Upper lobe of left lung (tissue), 6 donors: ENCODE measurements around the gene TOMM40L. TPM values are rescaled to one million over a fixed set of nuclear protein-coding genes. Genes with fewer than 3 reads are reported as not detected.
A peak's percentile ranks its signal among the peaks of the same experiment; 100 is the strongest.

Experiments used
- ATAC-seq, 2 donors: fragments of 200-7000 bp; cut with Tn5 transposase; one replicate each; pipeline ENCODE4 v1.9.1; 2022; ENCODE audit warnings: mild to moderate bottlenecking in 2 of 2, moderate library complexity in 2 of 2; ENCODE audit not compliant: low FRiP score in 2 of 2
- DNase-seq, 2 donors: peaks; one replicate each; pipeline ENCODE4 v3.0.0-alpha.2; 2019 to 2020
- H3K27ac ChIP-seq, 4 donors: fragments of 200-600 bp; sonication (generic); one replicate each; pipeline ENCODE4 v1.5.1; 2016 to 2019
- H3K27me3 ChIP-seq, 4 donors: fragments of 200-600 bp; sonication (generic); one replicate each; pipeline ENCODE4 v1.5.1; 2017 to 2019
- H3K36me3 ChIP-seq, 4 donors: fragments of 200-600 bp; sonication (generic); one replicate each; pipeline ENCODE4 v1.5.1; 2016 to 2019
- H3K4me1 ChIP-seq, 4 donors: fragments of 200-600 bp; sonication (generic); one replicate each; pipeline ENCODE4 v1.5.1; 2018 to 2019
- H3K4me3 ChIP-seq, 4 donors: fragments of 200-600 bp; sonication (generic); one replicate each; pipeline ENCODE4 v1.5.1; 2017 to 2019; ENCODE audit warnings: mild to moderate bottlenecking in 2 of 4, moderate library complexity in 1 of 4
- H3K9me3 ChIP-seq, 4 donors: fragments of 200-600 bp; sonication (generic); one replicate each; pipeline ENCODE4 v1.5.1; 2018 to 2019
- EP300 ChIP-seq, 4 donors: sonication (generic); formaldehyde crosslinking; IDR thresholded peaks; one replicate each; pipeline ENCODE4 v1.5.1; 2017; ENCODE audit warnings: antibody characterized with exemption in 4 of 4, control low read depth in 2 of 4
- POLR2A ChIP-seq, 4 donors: fragments of 450-650 bp; IDR thresholded peaks; one replicate each; pipeline ENCODE4 v1.5.1; 2016 to 2017; ENCODE audit warnings: antibody characterized with exemption in 4 of 4, mild to moderate bottlenecking in 2 of 4
- POLR2AphosphoS5 ChIP-seq, 2 donors: sonication (generic); formaldehyde crosslinking; IDR thresholded peaks; one replicate each; pipeline ENCODE4 v1.5.1; 2017; ENCODE audit warnings: antibody characterized with exemption in 2 of 2
- WGBS, 2 donors: methylation state at CpG; one replicate each; pipeline ENCODE4 v1.1.5; 2017 to 2018; 5-methylcytosine and 5-hydroxymethylcytosine counted together
- total RNA-seq, 6 donors: library from RNA; depleted of rRNA in 4 of 6; stranded (reverse); fragments of >200 nt in 4 of 6; gene quantifications; one replicate each; pipeline versions ENCODE4 v1.1.0 to v1.2.1, GENCODE V29; 2016 to 2021
- TF ChIP-seq, protein P1 (sequence below), 6 experiments: fragments of 450-650 bp in 4 of 6; fragments of 200-600 bp in 2 of 6; sonication (generic) in 2 of 6; IDR thresholded peaks; one replicate each; pipeline ENCODE4 v1.5.1; 2016 to 2019; ENCODE audit warnings: antibody characterized with exemption in 6 of 6
- donor health status: DM: no; HTN: no; CAD: no; lungs with moderate emphysema.
- donor health status: DM: no; HTN: yes; CAD: no; lungs with severe emphysema.

TOMM40L gene
- total RNA-seq, 6 donors from 2014 or later: 3.1 to 14.4 (median 9.9) TPM

GRCh38 chr1:161225178-161225533 is 704 bp upstream of the TOMM40L start:
- DNase-seq (no peak), ATAC-seq (peak in 1 of 2 donors; percentile 1)
- Histone ChIP-seq H3K4me3 (no peak overlapping the region), H3K9me3 (no peaks in the 10 kb centered on the region), H3K27me3 (no peaks in the 10 kb centered on the region), H3K4me1 (peaks cover 13 to 29% (median 26%) of the 10 kb centered on the region in 4 donors), H3K36me3 (peaks cover 4 to 22% (median 22%) of the 10 kb centered on the region in 4 donors), H3K27ac (peak overlapping the region in 3 of 4 donors; percentile 36 to 76 (median 54))
- 74 to 77% methylated on average over 7 of the region's 7 CpGs for WGBS, 2 donors
- TF ChIP-seq EP300 (IDR thresholded peaks at IDR 0.05): peak in 1 of 4 donors; percentile 13
- TF ChIP-seq POLR2AphosphoS5 (IDR thresholded peaks at IDR 0.05): no peak

GRCh38 chr1:161226320-161226711 is 456 bp downstream of the TOMM40L start:
- Histone ChIP-seq H3K4me3 (peak overlapping the region; percentile 60 to 75 (median 68)), H3K36me3 (peaks cover 4 to 31% (median 24%) of the 10 kb centered on the region in 4 donors), H3K9me3 (no peaks in the 10 kb centered on the region), H3K27me3 (no peaks in the 10 kb centered on the region), H3K4me1 (peaks cover 13 to 29% (median 26%) of the 10 kb centered on the region in 4 donors), H3K27ac (peak overlapping the region in 3 of 4 donors; percentile 43 to 80 (median 80))
- DNase-seq: peak in 1 of 2 donors; percentile 70
- no peak for ATAC-seq
- TF ChIP-seq POLR2AphosphoS5 (IDR thresholded peaks at IDR 0.05): no peak
- TF ChIP-seq EP300 (IDR thresholded peaks at IDR 0.05): no peak
- no peak for TF ChIP-seq POLR2A (IDR thresholded peaks at IDR 0.05)
- TF ChIP-seq, protein P1, sequence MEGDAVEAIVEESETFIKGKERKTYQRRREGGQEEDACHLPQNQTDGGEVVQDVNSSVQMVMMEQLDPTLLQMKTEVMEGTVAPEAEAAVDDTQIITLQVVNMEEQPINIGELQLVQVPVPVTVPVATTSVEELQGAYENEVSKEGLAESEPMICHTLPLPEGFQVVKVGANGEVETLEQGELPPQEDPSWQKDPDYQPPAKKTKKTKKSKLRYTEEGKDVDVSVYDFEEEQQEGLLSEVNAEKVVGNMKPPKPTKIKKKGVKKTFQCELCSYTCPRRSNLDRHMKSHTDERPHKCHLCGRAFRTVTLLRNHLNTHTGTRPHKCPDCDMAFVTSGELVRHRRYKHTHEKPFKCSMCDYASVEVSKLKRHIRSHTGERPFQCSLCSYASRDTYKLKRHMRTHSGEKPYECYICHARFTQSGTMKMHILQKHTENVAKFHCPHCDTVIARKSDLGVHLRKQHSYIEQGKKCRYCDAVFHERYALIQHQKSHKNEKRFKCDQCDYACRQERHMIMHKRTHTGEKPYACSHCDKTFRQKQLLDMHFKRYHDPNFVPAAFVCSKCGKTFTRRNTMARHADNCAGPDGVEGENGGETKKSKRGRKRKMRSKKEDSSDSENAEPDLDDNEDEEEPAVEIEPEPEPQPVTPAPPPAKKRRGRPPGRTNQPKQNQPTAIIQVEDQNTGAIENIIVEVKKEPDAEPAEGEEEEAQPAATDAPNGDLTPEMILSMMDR (IDR thresholded peaks at IDR 0.05): no peak
- 6 to 11% methylated on average over 11 to 15 of the region's 15 CpGs for WGBS, 2 donors

GRCh38 chr1:161226759-161227158 is 899 bp downstream of the TOMM40L start:
- TF ChIP-seq EP300 (IDR thresholded peaks at IDR 0.05) (no peak), POLR2A (IDR thresholded peaks at IDR 0.05) (no peak), POLR2AphosphoS5 (IDR thresholded peaks at IDR 0.05) (no peak)
- TF ChIP-seq, protein P1 (IDR thresholded peaks at IDR 0.05): no peak
- whole genome bisulfite sequencing, 2 donors: 63 to 71% methylated on average over 3 of the region's 3 CpGs

DNA sequence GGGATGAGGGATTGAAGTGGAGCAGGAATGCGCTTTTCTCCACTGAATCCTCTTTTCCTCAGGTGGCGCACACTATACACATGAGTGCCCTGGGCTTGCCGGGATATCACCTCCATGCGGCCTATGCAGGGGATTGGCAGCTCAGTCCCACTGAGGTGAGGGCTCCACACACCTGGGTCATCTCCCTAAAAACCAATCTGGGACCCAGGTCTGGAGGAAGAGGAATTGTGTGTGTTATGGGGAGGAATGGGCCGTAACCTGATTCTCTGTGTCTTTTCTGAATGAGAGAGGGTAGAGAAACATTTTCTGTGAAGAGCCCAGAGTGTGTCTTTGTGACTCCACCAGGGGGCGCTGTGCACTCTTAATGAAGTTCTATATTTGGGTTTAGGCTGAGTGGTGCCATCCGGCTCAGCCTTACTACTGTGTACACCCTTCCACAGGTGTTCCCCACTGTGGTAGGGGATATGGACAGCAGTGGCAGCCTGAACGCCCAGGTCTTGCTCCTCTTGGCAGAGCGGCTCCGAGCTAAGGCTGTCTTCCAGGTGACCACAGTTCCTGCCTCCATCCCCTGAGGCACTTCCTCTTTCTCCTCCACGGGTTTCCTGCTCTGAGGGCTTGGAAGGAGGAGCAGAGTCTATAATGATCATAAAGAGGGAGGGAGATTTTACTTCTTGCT is 1.5 kb downstream of the TOMM40L start:
- Histone ChIP-seq H3K27me3 (no peaks in the 10 kb centered on the region), H3K27ac (peak overlapping the region in 2 of 4 donors; percentile 65 to 80), H3K36me3 (peaks cover 4 to 31% (median 24%) of the 10 kb centered on the region in 4 donors), H3K4me3 (peak overlapping the region in 2 of 4 donors; percentile 33 to 75), H3K4me1 (peaks cover 13 to 29% (median 26%) of the 10 kb centered on the region in 4 donors), H3K9me3 (no peaks in the 10 kb centered on the region)
- DNase-seq: peak in 1 of 2 donors; percentile 81
- 22 to 36% methylated on average over 8 to 11 of the region's 11 CpGs for WGBS, 2 donors
- peak; percentile 71 to 82 for ATAC-seq
- TF ChIP-seq, protein P1 (IDR thresholded peaks at IDR 0.05): peak; percentile 83 to 95 (median 89)
- TF ChIP-seq POLR2A (IDR thresholded peaks at IDR 0.05) (no peak), POLR2AphosphoS5 (IDR thresholded peaks at IDR 0.05) (peak in 1 of 2 donors; percentile 8), EP300 (IDR thresholded peaks at IDR 0.05) (no peak)

More at GRCh38 chr1:161226759-161227158, 899 bp downstream of the TOMM40L start:
- Histone ChIP-seq H3K9me3 (no peaks in the 10 kb centered on the region), H3K4me1 (peaks cover 13 to 29% (median 26%) of the 10 kb centered on the region in 4 donors), H3K27me3 (no peaks in the 10 kb centered on the region), H3K4me3 (peak overlapping the region in 3 of 4 donors; percentile 60 to 75 (median 67)), H3K27ac (peak overlapping the region in 3 of 4 donors; percentile 43 to 80 (median 80)), H3K36me3 (peaks cover 4 to 31% (median 24%) of the 10 kb centered on the region in 4 donors)
- ATAC-seq: no peak
- DNase-seq: no peak

DNA sequence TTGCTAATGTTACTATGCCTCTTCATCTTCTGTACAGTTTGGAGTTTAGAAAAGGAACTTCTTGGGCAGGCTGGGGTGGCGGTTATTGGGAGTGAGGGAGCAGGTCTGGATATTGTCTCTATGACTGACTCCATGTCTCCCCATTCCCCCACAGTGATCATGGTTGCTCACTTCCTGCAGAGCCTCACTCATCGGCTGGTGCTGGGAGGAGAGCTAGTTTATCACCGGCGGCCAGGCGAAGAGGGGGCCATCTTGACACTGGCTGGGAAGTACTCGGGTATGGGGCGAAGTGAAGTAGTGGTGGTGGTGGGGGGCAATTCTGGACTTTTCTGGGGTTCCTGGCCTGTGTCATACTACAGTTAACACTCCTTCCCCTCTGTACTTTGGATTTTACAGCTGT is 2.2 kb downstream of the TOMM40L start:
- TF ChIP-seq EP300 (IDR thresholded peaks at IDR 0.05): no peak
- TF ChIP-seq, protein P1 (IDR thresholded peaks at IDR 0.05): no peak
- no peak for TF ChIP-seq POLR2A (IDR thresholded peaks at IDR 0.05)
- TF ChIP-seq POLR2AphosphoS5 (IDR thresholded peaks at IDR 0.05): no peak
- ATAC-seq: no peak
- Histone ChIP-seq H3K4me3 (peak overlapping the region in 1 of 4 donors; percentile 33), H3K27ac (peak overlapping the region in 1 of 4 donors; percentile 80), H3K27me3 (no peaks in the 10 kb centered on the region), H3K36me3 (peaks cover 4 to 31% (median 24%) of the 10 kb centered on the region in 4 donors), H3K9me3 (no peaks in the 10 kb centered on the region), H3K4me1 (peaks cover 13 to 29% (median 26%) of the 10 kb centered on the region in 4 donors)
- WGBS, 2 donors: 89 to 93% methylated on average over 7 of the region's 7 CpGs
- no peak for DNase-seq
